Lower lobe of right lung (tissue), 2 donors: ENCODE data around the gene GSG1L. TPM values are rescaled to one million over a fixed set of nuclear protein-coding genes. Genes with fewer than 3 reads are reported as not detected.
"Not testable (repeated sequence)": the region's sequence is repeated elsewhere in the genome, so short reads cannot be mapped to it uniquely, and the experiment has no call there.

ENCODE experiments used
- ATAC-seq, 2 donors: fragments of 200-7000 bp; cut with Tn5 transposase; one replicate each; pipeline ENCODE4 v1.9.1; 2020 to 2022; ENCODE audit warnings: mild to moderate bottlenecking in 2 of 2, moderate library complexity in 2 of 2
- DNase-seq: peaks from one replicate; pipeline ENCODE4 v3.0.0-alpha.2; 2020
- H3K27ac ChIP-seq: fragments of 200-600 bp; one replicate; pipeline ENCODE4 v1.8.0; 2022
- H3K27me3 ChIP-seq: fragments of 200-600 bp; one replicate; pipeline ENCODE4 v1.8.0; 2022; ENCODE audit warnings: low read depth
- H3K36me3 ChIP-seq: fragments of 200-600 bp; one replicate; pipeline ENCODE4 v1.8.0; 2022; ENCODE audit warnings: mild to moderate bottlenecking
- H3K4me1 ChIP-seq: fragments of 200-600 bp; one replicate; pipeline ENCODE4 v1.8.0; 2022
- H3K4me3 ChIP-seq: fragments of 200-600 bp; one replicate; pipeline ENCODE4 v1.8.0; 2022; ENCODE audit warnings: mild to moderate bottlenecking
- H3K9me3 ChIP-seq: fragments of 200-600 bp; one replicate; pipeline ENCODE4 v1.8.0; 2022
- intact Hi-C: fragments of 100-400 bp; cut with DNase I; formaldehyde crosslinking; loops from one replicate; pipeline ENCODE4 v1.11.0; 2022
- total RNA-seq: library from RNA; stranded (reverse); fragmentation: NEBNext Ultra II Directional; extraction: Animal tissue kit (Norgen Biotek cat#: 25700); gene quantifications from one replicate; pipeline ENCODE4 v1.2.1, GENCODE V29; 2021
- TF ChIP-seq, protein P1 (sequence below): fragments of 200-600 bp; IDR thresholded peaks from one replicate; pipeline ENCODE4 v1.8.0; 2022; ENCODE audit warnings: antibody characterized with exemption, mild to moderate bottlenecking
- donor health status: DM: no; HTN: yes; CAD: no; lungs with severe emphysema.

The GSG1L gene
- total RNA-seq, 1 donor from 2014 or later: 0.30 TPM

GRCh38 chr16:27951489-27952120, 111.9 kb downstream of the GSG1L start:
- TF ChIP-seq, protein P1, sequence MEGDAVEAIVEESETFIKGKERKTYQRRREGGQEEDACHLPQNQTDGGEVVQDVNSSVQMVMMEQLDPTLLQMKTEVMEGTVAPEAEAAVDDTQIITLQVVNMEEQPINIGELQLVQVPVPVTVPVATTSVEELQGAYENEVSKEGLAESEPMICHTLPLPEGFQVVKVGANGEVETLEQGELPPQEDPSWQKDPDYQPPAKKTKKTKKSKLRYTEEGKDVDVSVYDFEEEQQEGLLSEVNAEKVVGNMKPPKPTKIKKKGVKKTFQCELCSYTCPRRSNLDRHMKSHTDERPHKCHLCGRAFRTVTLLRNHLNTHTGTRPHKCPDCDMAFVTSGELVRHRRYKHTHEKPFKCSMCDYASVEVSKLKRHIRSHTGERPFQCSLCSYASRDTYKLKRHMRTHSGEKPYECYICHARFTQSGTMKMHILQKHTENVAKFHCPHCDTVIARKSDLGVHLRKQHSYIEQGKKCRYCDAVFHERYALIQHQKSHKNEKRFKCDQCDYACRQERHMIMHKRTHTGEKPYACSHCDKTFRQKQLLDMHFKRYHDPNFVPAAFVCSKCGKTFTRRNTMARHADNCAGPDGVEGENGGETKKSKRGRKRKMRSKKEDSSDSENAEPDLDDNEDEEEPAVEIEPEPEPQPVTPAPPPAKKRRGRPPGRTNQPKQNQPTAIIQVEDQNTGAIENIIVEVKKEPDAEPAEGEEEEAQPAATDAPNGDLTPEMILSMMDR: no peak
- H3K9me3 ChIP-seq: peaks cover 6% of the 10 kb centered on the region
- no peak overlapping the region for H3K27ac ChIP-seq
- DNase-seq (no peak), ATAC-seq (no peak)
- no peak overlapping the region for H3K4me3 ChIP-seq
- no peaks in the 10 kb centered on the region for H3K4me1 ChIP-seq
- no peaks in the 10 kb centered on the region for H3K27me3 ChIP-seq
- no peaks in the 10 kb centered on the region for H3K36me3 ChIP-seq
- intact Hi-C loops: no loop called here

GRCh38 chr16:27950206-27950887, 113.2 kb downstream of the GSG1L start:
- no peaks in the 10 kb centered on the region for H3K4me1 ChIP-seq
- DNase-seq: no peak
- H3K27me3 ChIP-seq: no peaks in the 10 kb centered on the region
- H3K36me3 ChIP-seq: no peaks in the 10 kb centered on the region
- intact Hi-C loops: no loop called here
- no peak overlapping the region for H3K27ac ChIP-seq
- peaks cover 6% of the 10 kb centered on the region for H3K9me3 ChIP-seq
- ATAC-seq: no peak
- TF ChIP-seq, protein P1: no peak
- H3K4me3 ChIP-seq: no peak overlapping the region

GRCh38 chr16:27947696-27948095, 115.8 kb downstream of the GSG1L start:
- Histone ChIP-seq H3K27me3 (no peaks in the 10 kb centered on the region), H3K27ac (no peak overlapping the region), H3K4me3 (no peak overlapping the region), H3K36me3 (no peaks in the 10 kb centered on the region), H3K4me1 (no peaks in the 10 kb centered on the region), H3K9me3 (no peaks in the 10 kb centered on the region)
- DNase-seq: no peak
- ATAC-seq: peak; percentile 29 to 46
- TF ChIP-seq, protein P1: no peak
- intact Hi-C loops: no loop called here

DNA sequence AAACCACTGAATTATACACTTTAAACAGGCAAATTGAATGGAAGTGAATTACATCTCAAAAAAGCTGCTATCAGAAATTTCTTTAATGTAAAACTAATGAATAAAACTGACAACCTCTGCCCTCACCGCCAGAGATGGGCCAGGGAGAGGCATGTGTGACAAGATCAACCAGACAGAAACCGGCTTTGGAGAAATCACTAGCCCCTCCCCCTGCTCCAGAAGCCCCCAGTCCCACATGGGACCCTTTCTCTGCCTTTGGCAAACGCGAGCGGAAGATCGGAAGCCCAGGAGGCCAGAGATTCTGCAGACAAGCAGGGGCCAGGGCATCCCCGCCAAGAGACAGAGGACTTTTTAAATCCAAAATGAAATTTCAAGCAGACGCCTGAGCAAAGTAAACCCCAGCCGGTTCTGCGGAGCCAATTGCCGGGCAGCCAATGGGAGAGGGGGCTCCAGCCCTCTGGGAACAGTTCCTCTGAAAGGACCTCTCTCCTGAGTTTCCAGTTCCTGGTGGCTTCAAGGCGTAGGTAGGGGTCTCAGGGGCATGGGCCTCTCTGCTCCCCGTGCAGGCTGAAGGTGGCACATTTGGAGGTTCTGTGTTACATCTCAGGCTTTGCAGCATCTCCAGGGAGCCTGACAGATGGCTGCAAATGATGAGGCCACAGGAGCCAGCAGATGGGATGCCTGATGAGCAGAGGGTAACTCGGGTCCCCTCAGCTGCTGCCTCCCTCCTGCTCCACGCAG, 118.1 kb downstream of the GSG1L start:
- H3K27ac ChIP-seq: no peak overlapping the region
- ATAC-seq: no peak

DNA sequence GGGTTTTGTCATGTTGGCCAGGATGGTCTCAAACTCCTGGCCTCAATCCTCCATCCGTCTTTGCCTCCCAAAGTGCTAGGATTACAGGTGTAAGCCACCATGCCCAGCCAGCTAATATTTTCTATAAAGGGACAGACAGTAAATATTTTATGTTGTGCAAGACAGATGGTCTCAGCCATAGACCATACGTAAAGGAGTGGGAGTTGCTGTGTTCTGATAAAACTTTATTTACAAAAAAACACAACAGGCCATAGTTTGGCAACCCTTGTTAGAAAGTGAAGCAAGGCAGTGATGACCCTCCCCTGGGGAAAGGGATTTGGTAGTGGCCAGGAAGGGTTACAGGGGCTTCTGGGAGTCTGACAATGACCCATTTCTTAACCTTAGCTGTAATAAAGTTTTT, 119.7 kb downstream of the GSG1L start:
- TF ChIP-seq, protein P1: no peak
- intact Hi-C loops: no loop called here
- Histone ChIP-seq H3K4me3 (no peak overlapping the region), H3K4me1 (no peaks in the 10 kb centered on the region), H3K36me3 (no peaks in the 10 kb centered on the region), H3K27ac (no peak overlapping the region), H3K9me3 (no peaks in the 10 kb centered on the region), H3K27me3 (no peaks in the 10 kb centered on the region)
- ATAC-seq: no peak
- DNase-seq: no peak

More for the DNA sequence above, 118.1 kb downstream of the GSG1L start:
- Histone ChIP-seq H3K9me3 (no peaks in the 10 kb centered on the region), H3K4me3 (no peak overlapping the region), H3K36me3 (no peaks in the 10 kb centered on the region), H3K4me1 (no peaks in the 10 kb centered on the region), H3K27me3 (no peaks in the 10 kb centered on the region)
- DNase-seq: no peak
- TF ChIP-seq, protein P1: no peak
- intact Hi-C loops: no loop called here

- ATAC-seq, H3K4me3 ChIP-seq, H3K9me3 ChIP-seq, H3K27me3 ChIP-seq, DNase-seq, H3K36me3 ChIP-seq, intact Hi-C loops, H3K4me1 ChIP-seq, H3K27ac ChIP-seq: not testable (repeated sequence)
Observed at GRCh38 chr16:27942071-27942470, 121.4 kb downstream of the GSG1L start.
